Measurements from ENCODE around the gene UCHL5. TPM values are rescaled to one million over a fixed set of nuclear protein-coding genes. Genes with fewer than 3 reads are reported as not detected.
"Not testable (repeated sequence)": the region's sequence is repeated elsewhere in the genome, so short reads cannot be mapped to it uniquely, and the experiment has no call there.

Gene UCHL5
- total RNA-seq, 2 donors from 2014 or later: 18.9 to 32.9 TPM

GRCh38 chr1:193060938-193061337, 1.8 kb upstream of the UCHL5 start:
- DNase-seq (ENCODE audit: low spot score): no peak
- Histone ChIP-seq H3K27me3 (no peaks in the 10 kb centered on the region), H3K9me3 (no peaks in the 10 kb centered on the region), H3K36me3 (no peaks in the 10 kb centered on the region), H3K27ac (peak overlapping the region; percentile 98 to 99), H3K4me1 (peaks cover 0 to 40% of the 10 kb centered on the region in 2 donors), H3K4me3 (peak overlapping the region in 1 of 2 donors; percentile 84)
- no peak for TF ChIP-seq CTCF (IDR thresholded peaks at IDR 0.05)

DNA sequence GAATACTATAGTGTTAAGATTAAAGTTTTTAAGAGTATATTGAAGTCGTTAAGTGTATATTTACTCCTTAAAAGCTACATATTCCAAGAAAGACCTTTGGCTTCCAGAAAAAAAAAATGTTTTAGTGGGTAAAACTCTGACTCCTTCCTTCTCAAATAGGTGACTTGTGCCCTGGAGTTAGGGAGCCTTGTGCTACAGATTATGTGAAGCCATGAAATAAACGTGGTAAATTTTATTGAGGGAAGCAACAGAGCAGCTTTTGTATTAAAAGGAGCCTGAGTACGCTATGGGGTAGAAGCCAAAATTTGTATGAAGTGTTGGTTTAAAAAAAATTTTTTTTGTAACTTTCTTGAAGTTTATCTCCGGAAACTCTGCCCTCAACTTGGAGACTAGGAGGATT, 1.2 kb upstream of the UCHL5 start:
- H3K27me3 ChIP-seq: no peaks in the 10 kb centered on the region
- TF ChIP-seq CTCF (IDR thresholded peaks at IDR 0.05): no peak
- H3K36me3 ChIP-seq: no peaks in the 10 kb centered on the region
- peak overlapping the region; percentile 84 to 90 for H3K4me3 ChIP-seq
- no peak for DNase-seq (ENCODE audit: low spot score)
- no peaks in the 10 kb centered on the region for H3K9me3 ChIP-seq
- peaks cover 0 to 40% of the 10 kb centered on the region in 2 donors for H3K4me1 ChIP-seq
- peak overlapping the region; percentile 98 to 99 for H3K27ac ChIP-seq

GRCh38 chr1:193060115-193060403, 899 bp upstream of the UCHL5 start:
- no peak for TF ChIP-seq CTCF (IDR thresholded peaks at IDR 0.05)
- Histone ChIP-seq H3K27ac (peak overlapping the region; percentile 98 to 99), H3K4me3 (peak overlapping the region; percentile 84 to 90), H3K4me1 (peaks cover 0 to 40% of the 10 kb centered on the region in 2 donors), H3K27me3 (no peaks in the 10 kb centered on the region), H3K36me3 (no peaks in the 10 kb centered on the region), H3K9me3 (no peaks in the 10 kb centered on the region)
- no peak for DNase-seq (ENCODE audit: low spot score)

- peak overlapping the region; percentile 84 to 90 for H3K4me3 ChIP-seq
- H3K4me1 ChIP-seq: peaks cover 0 to 40% of the 10 kb centered on the region in 2 donors
- TF ChIP-seq CTCF (IDR thresholded peaks at IDR 0.05): no peak
Measured at GRCh38 chr1:193058529-193059281, 455 bp downstream of the UCHL5 start.

GRCh38 chr1:193054169-193054675, 4.9 kb downstream of the UCHL5 start:
- Histone ChIP-seq H3K9me3 (no peaks in the 10 kb centered on the region), H3K27ac (no peak overlapping the region), H3K4me3 (no peak overlapping the region), H3K27me3 (no peaks in the 10 kb centered on the region), H3K4me1 (peaks cover 0 to 20% of the 10 kb centered on the region in 2 donors), H3K36me3 (peaks cover 13% of the 10 kb centered on the region)
- no peak for DNase-seq (ENCODE audit: low spot score)
- no peak for TF ChIP-seq CTCF (IDR thresholded peaks at IDR 0.05)

More at GRCh38 chr1:193058529-193059281, 455 bp downstream of the UCHL5 start:
- Histone ChIP-seq H3K36me3 (no peaks in the 10 kb centered on the region), H3K9me3 (no peaks in the 10 kb centered on the region), H3K27ac (peak overlapping the region; percentile 98 to 99), H3K27me3 (no peaks in the 10 kb centered on the region)
- peak; percentile 60 for DNase-seq (ENCODE audit: low spot score)

DNA sequence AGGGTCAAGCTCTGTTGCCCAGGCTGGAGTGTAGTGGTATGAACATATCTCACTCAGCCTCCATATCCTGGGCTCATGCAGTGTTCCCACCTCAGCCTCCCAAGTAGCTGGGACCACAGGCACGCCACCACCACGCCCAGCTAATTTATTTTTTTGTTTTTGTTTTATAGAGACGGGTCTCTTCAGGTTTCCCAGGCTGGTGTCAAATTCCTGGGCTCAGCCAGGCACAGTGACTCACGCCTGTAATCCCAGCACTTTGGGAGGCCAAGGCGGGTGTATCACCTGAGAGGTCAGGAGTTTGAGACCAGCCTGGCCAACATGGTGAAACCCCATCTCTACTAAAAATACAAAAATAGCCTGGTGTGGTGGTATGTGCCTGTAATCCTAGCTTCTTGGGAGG, 10.2 kb downstream of the UCHL5 start:
- not testable (repeated sequence) for H3K27me3 ChIP-seq; H3K27ac ChIP-seq; DNase-seq (ENCODE audit: low spot score); H3K4me3 ChIP-seq; H3K4me1 ChIP-seq; H3K9me3 ChIP-seq
- peaks cover 25% of the 10 kb centered on the region for H3K36me3 ChIP-seq
